H1 (cell line): Measurements from ENCODE around the gene RGS7BP. TPM values are rescaled to one million over a fixed set of nuclear protein-coding genes. Genes with fewer than 3 reads are reported as not detected.

Experiments used
- CTCF ChIA-PET: fragments of 300-600 bp; sonication (Branson Sonifier 250); formaldehyde crosslinking; loops from one replicate; lab custom pipeline; 2021; ENCODE audit not compliant: partially characterized antibody; lab: Charles Lee
- POLR2A ChIA-PET: fragments of 300-600 bp; sonication (Branson Sonifier 250); formaldehyde crosslinking; loops from one replicate; lab custom pipeline; 2021; ENCODE audit warnings: inconsistent platforms; ENCODE audit not compliant: partially characterized antibody; lab: Charles Lee
- DNase-seq, 2 experiments: peaks; one replicate each; pipeline versions ENCODE4 v3.0.0 to v3.0.0-alpha.2; 2010 to 2022; ENCODE audit warnings: low spot score in 2 of 2, low read depth in 1 of 2, mixed read lengths in 1 of 2
- FAIRE-seq: peaks from 2 replicates; lab custom pipeline; 2011; peaks lifted over from hg19 to GRCh38; lab: Jason Lieb, UNC
- H2AFZ ChIP-seq: 2 replicates; pipeline ENCODE4 v1.8.1; 2012; ENCODE audit warnings: low read length, inconsistent platforms
- H2AK5ac ChIP-seq: 2 replicates; pipeline ENCODE4 v1.6.1; 2013; ENCODE audit warnings: low read depth, low read length
- H2BK120ac ChIP-seq: replicated peaks from 2 replicates; pipeline ENCODE3; 2013; ENCODE audit warnings: low read depth, low read length, inconsistent platforms
- H2BK12ac ChIP-seq: 2 replicates; pipeline ENCODE4 v1.6.1; 2013; ENCODE audit warnings: low read depth, low read length
- H2BK15ac ChIP-seq: 2 replicates; pipeline ENCODE4 v1.6.1; 2013; ENCODE audit warnings: low read length
- H2BK20ac ChIP-seq: 2 replicates; pipeline ENCODE4 v1.6.1; 2013; ENCODE audit warnings: low read length
- H2BK5ac ChIP-seq: 2 replicates; pipeline ENCODE4 v1.6.1; 2013; ENCODE audit warnings: low read depth, low read length
- H3K14ac ChIP-seq: 2 replicates; pipeline ENCODE4 v1.6.1; 2013; ENCODE audit warnings: inconsistent platforms; ENCODE audit not compliant: insufficient read length
- H3K18ac ChIP-seq: 2 replicates; pipeline ENCODE4 v1.6.1; 2013; ENCODE audit warnings: low read length; ENCODE audit errors: extremely low read depth
- H3K23ac ChIP-seq: 2 replicates; pipeline ENCODE4 v1.6.1; 2013; ENCODE audit warnings: inconsistent platforms; ENCODE audit not compliant: insufficient read length
- H3K23me2 ChIP-seq: 2 replicates; pipeline ENCODE4 v1.6.1; 2013; ENCODE audit warnings: low read depth, low read length
- H3K27ac ChIP-seq: 2 replicates; pipeline ENCODE4 v1.6.1; 2011; ENCODE audit warnings: low read depth, low read length, inconsistent platforms
- H3K27me3 ChIP-seq, 4 experiments: replicated peaks in 1 of 4; 1 replicate in 1 of 4; 2 replicates in 3 of 4; pipeline versions ENCODE4 v1.6.1 to v1.8.1; 2011 to 2013; ENCODE audit warnings: low read length in 3 of 4, mild to moderate bottlenecking in 3 of 4, inconsistent platforms in 2 of 4, mixed read lengths in 2 of 4, moderate library complexity in 1 of 4; ENCODE audit not compliant: control insufficient read depth in 3 of 4, insufficient read depth in 3 of 4; ENCODE audit errors: extremely low read depth in 1 of 4
- H3K36me3 ChIP-seq, 4 experiments: 2 replicates each; pipeline versions ENCODE4 v1.6.1 to v1.8.1; 2011 to 2013; ENCODE audit warnings: mild to moderate bottlenecking in 4 of 4, low read length in 3 of 4, moderate library complexity in 2 of 4, control low read depth in 1 of 4, inconsistent platforms in 1 of 4; ENCODE audit not compliant: insufficient read depth in 4 of 4, control insufficient read depth in 2 of 4
- H3K4ac ChIP-seq: replicated peaks from 2 replicates; pipeline ENCODE3; 2013; ENCODE audit warnings: low read length, low read depth, mixed read lengths, inconsistent platforms; ENCODE audit not compliant: insufficient read length
- H3K4me1 ChIP-seq, 4 experiments: replicated peaks in 1 of 4; 1 replicate in 1 of 4; 2 replicates in 3 of 4; pipeline versions ENCODE4 v1.6.1 to v1.8.1; 2011 to 2013; ENCODE audit warnings: low read length in 3 of 4, inconsistent platforms in 2 of 4, mixed read lengths in 1 of 4; ENCODE audit not compliant: insufficient read depth in 4 of 4, control insufficient read depth in 3 of 4
- H3K4me2 ChIP-seq, 2 experiments: 2 replicates each; pipeline versions ENCODE4 v1.6.1 to v1.8.1; 2011 to 2013; ENCODE audit warnings: low read depth in 2 of 2, low read length in 2 of 2, control low read depth in 1 of 2, inconsistent platforms in 1 of 2, mild to moderate bottlenecking in 1 of 2; ENCODE audit not compliant: insufficient read depth in 1 of 2
- H3K4me3 ChIP-seq, 4 experiments: fragments of 200-600, 300-600 bp in 1 of 4; sonication (generic), shearing (Covaris generic), sonication (Bioruptor Twin) in 1 of 4; 2 replicates each; pipeline versions ENCODE4 v1.5.1 to v1.8.1; 2011 to 2016; ENCODE audit warnings: low read length in 4 of 4, low read depth in 3 of 4, control low read depth in 2 of 4, inconsistent platforms in 2 of 4, mild to moderate bottlenecking in 2 of 4, mixed read lengths in 1 of 4, moderate library complexity in 1 of 4; ENCODE audit not compliant: insufficient read depth in 2 of 4; ENCODE audit errors: extremely low read depth in 1 of 4
- H3K56ac ChIP-seq: replicated peaks from 2 replicates; pipeline ENCODE3; 2013; ENCODE audit warnings: low read depth, mild to moderate bottlenecking, mixed read lengths, low read length, inconsistent platforms; ENCODE audit not compliant: insufficient read length
- H3K79me1 ChIP-seq: 2 replicates; pipeline ENCODE4 v1.6.1; 2013; ENCODE audit warnings: low read depth, low read length, control low read depth
- H3K79me2 ChIP-seq, 2 experiments: 2 replicates each; pipeline versions ENCODE4 v1.6.1 to v1.8.1; 2012 to 2013; ENCODE audit warnings: low read length in 2 of 2, mild to moderate bottlenecking in 2 of 2, inconsistent platforms in 1 of 2; ENCODE audit not compliant: insufficient read depth in 2 of 2, control insufficient read depth in 1 of 2
- H3K9ac ChIP-seq, 4 experiments: replicated peaks in 1 of 4; 1 replicate in 1 of 4; 2 replicates in 3 of 4; pipeline versions ENCODE4 v1.6.1 to v1.8.1; 2011 to 2013; ENCODE audit warnings: low read depth in 3 of 4, low read length in 3 of 4, control low read depth in 2 of 4, mild to moderate bottlenecking in 2 of 4, moderate library complexity in 2 of 4, inconsistent platforms in 1 of 4; ENCODE audit errors: extremely low read depth in 1 of 4
- H3K9me3 ChIP-seq, 2 experiments: 2 replicates each; pipeline versions ENCODE4 v1.6.1 to v1.8.1; 2012 to 2013; ENCODE audit warnings: mild to moderate bottlenecking in 2 of 2, moderate library complexity in 2 of 2, control low read depth in 1 of 2, inconsistent platforms in 1 of 2, low read depth in 1 of 2, low read length in 1 of 2, mixed read lengths in 1 of 2; ENCODE audit not compliant: insufficient read depth in 2 of 2
- H4K20me1 ChIP-seq, 2 experiments: replicated peaks in 1 of 2; 2 replicates each; pipeline versions ENCODE3 to v1.8.1; 2011 to 2013; ENCODE audit warnings: inconsistent platforms in 2 of 2, low read length in 2 of 2, mild to moderate bottlenecking in 1 of 2; ENCODE audit not compliant: insufficient read depth in 2 of 2, control insufficient read depth in 1 of 2
- H4K5ac ChIP-seq: 2 replicates; pipeline ENCODE4 v1.6.1; 2013; ENCODE audit warnings: low read length, low read depth, mixed read lengths, inconsistent platforms; ENCODE audit not compliant: insufficient read length
- H4K8ac ChIP-seq: 2 replicates; pipeline ENCODE4 v1.8.0; 2013; ENCODE audit warnings: mild to moderate bottlenecking, moderate library complexity, low read length, inconsistent platforms; ENCODE audit not compliant: insufficient read depth; ENCODE audit errors: extremely low read depth
- H4K91ac ChIP-seq: replicated peaks from 2 replicates; pipeline ENCODE3; 2013; ENCODE audit warnings: low read length, mixed read lengths, inconsistent platforms; ENCODE audit not compliant: insufficient read length
- SP2 ChIP-seq: IDR thresholded peaks from 2 replicates; pipeline ENCODE4 v1.6.1; 2012; ENCODE audit warnings: mild to moderate bottlenecking, low read length, inconsistent platforms
- WGBS, 2 experiments: shearing (Covaris generic) in 1 of 2; methylation state at CpG; one replicate each; pipeline versions ENCODE4 v1.1.6 to v1.1.7; 2013 to 2015; ENCODE audit warnings: low lambda C conversion rate in 2 of 2, mixed read lengths in 2 of 2, inconsistent platforms in 1 of 2, low coverage in 1 of 2, missing lambda C conversion rate in 1 of 2; ENCODE audit not compliant: insufficient replicate concordance in 2 of 2, insufficient coverage in 1 of 2, insufficient read length in 1 of 2; ENCODE audit errors: extremely low coverage in 1 of 2, missing lambda C conversion rate in 1 of 2; 5-methylcytosine and 5-hydroxymethylcytosine counted together
- polyA plus RNA-seq, 7 experiments: library from polyadenylated mRNA; depleted of rRNA in 3 of 7; stranded (reverse) in 5 of 7; unstranded in 2 of 7; fragments of >200 nt in 5 of 7; fragments of 200-250 nt in 2 of 7; gene quantifications; 1 replicate in 5 of 7; 2 replicates in 1 of 7; 4 replicates in 1 of 7; pipeline versions ENCODE4 v1.2.1 to v1.2.3, GENCODE V29; 2011 to 2013; ENCODE audit warnings: missing spikeins in 2 of 7, mixed read lengths in 2 of 7
- total RNA-seq: library from RNA; stranded (reverse); fragmentation: NEBNext Ultra II Directional; extraction: Animal tissue kit (Norgen Biotek cat#: 25700); gene quantifications from 2 replicates; pipeline ENCODE4 v1.2.1, GENCODE V29; 2021
- TF ChIP-seq, protein P1 (sequence below): IDR thresholded peaks from 2 replicates; pipeline ENCODE4 v1.6.1; 2012; ENCODE audit warnings: inconsistent platforms

The RGS7BP gene
- total and polyA plus RNA-seq, 2 of the 8 experiments (the other 6 are each of a cell fraction or from before 2014, with no cell fraction given): 0.65 to 2.3 TPM

DNA sequence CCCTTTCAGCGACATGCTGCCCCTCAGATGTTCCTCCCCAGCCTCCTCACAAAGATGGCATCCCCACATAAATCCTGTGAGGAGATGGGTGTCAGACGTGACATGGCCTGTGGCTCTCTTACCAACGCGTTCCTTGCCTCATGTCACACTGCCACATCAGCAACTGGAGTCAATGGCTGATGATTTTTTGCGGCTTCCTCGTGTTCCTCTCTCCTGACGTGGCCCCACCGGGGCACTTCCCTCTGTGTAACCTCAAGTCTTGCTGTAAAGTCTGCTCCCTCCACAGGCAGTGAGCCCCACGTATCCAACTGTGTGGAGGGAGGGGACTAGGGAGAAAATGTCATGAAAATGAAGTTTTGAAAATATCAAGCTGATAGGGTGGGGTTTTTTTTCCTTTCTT lies 131.3 kb downstream of the RGS7BP start:
- H3K36me3 ChIP-seq: no peaks in the 10 kb centered on the region
- no peaks in the 10 kb centered on the region for H3K9me3 ChIP-seq
- H2BK20ac ChIP-seq: no peak overlapping the region
- no peaks in the 10 kb centered on the region for H3K27me3 ChIP-seq
- FAIRE-seq (no peak), DNase-seq (no peak)
- POLR2A ChIA-PET: interaction anchor here (1.1 to 1.5 kb wide), 2 partner anchors 45 to 188 kb away, joined by 3 read pairs; no protein-coding TSS in a partner anchor
- no peak overlapping the region for H3K4ac ChIP-seq
- no peaks in the 10 kb centered on the region for H3K79me2 ChIP-seq
- no peak overlapping the region; the same call in 1 of the 2 replicates for H2AK5ac ChIP-seq
- no peak overlapping the region for H3K56ac ChIP-seq
- no peak overlapping the region for H4K8ac ChIP-seq
- H2AFZ ChIP-seq: peak overlapping the region; percentile 89
- H3K4me3 ChIP-seq: no peak overlapping the region
- no peak overlapping the region for H3K23ac ChIP-seq
- H4K91ac ChIP-seq: no peak overlapping the region
- no peak overlapping the region for H3K27ac ChIP-seq
- 90% methylated on average over 9 of the region's 9 CpGs; no CpG with 5 or more reads in 1 of the 2 experiments for WGBS, 2 experiments
- H4K5ac ChIP-seq: no peak overlapping the region
- H3K9ac ChIP-seq: no peak overlapping the region
- no peaks in the 10 kb centered on the region for H3K23me2 ChIP-seq
- H3K14ac ChIP-seq: no peak overlapping the region
- no peaks in the 10 kb centered on the region for H3K79me1 ChIP-seq
- CTCF ChIA-PET: interaction anchor here (0.7 to 7.0 kb wide), 9 partner anchors 12 to 173 kb away, joined by 3 to 76 read pairs (median 5); no protein-coding TSS in a partner anchor
- H3K4me1 ChIP-seq: peaks cover 0 to 3% (median 1%) of the 10 kb centered on the region in 4 experiments; a peak in 3 of 7 replicates
- H3K4me2 ChIP-seq: no peak overlapping the region
- H2BK15ac ChIP-seq: no peak overlapping the region
- H2BK12ac ChIP-seq: peak overlapping the region; percentile 86; the same call in 1 of the 2 replicates
- H3K18ac ChIP-seq: no peak overlapping the region
- TF ChIP-seq, protein P1, sequence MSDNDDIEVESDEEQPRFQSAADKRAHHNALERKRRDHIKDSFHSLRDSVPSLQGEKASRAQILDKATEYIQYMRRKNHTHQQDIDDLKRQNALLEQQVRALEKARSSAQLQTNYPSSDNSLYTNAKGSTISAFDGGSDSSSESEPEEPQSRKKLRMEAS: 0 out of 2 replicates have a peak, but pooled peaks have one; percentile 40
- TF ChIP-seq SP2: no peak
- TF ChIP-seq, all 59 proteins: peak for 1
- no peak overlapping the region for H2BK120ac ChIP-seq
- H2BK5ac ChIP-seq: no peak overlapping the region
- H4K20me1 ChIP-seq: no peaks in the 10 kb centered on the region
